ELR (cell line): ENCODE results near the gene WNT7B.

ENCODE experiments used
- DNase-seq: peaks from one replicate; pipeline ENCODE4 v3.0.0-alpha.2; 2015; ENCODE audit warnings: low read depth

WNT7B gene

GRCh38 chr22:45953178-45953577 lies 23.8 kb downstream of the WNT7B start:
- DNase-seq = no peak

- DNase-seq = no peak
Observed at GRCh38 chr22:45952553-45952952, 24.4 kb downstream of the WNT7B start.

GRCh38 chr22:45952151-45952550 lies 24.8 kb downstream of the WNT7B start:
- no peak for DNase-seq

GRCh38 chr22:45949891-45950290 lies 27.1 kb downstream of the WNT7B start:
- no peak for DNase-seq

GRCh38 chr22:45949258-45949870 lies 27.6 kb downstream of the WNT7B start:
- DNase-seq = no peak

GRCh38 chr22:45948081-45948648 lies 28.8 kb downstream of the WNT7B start:
- DNase-seq = no peak

- DNase-seq = no peak
Observed at GRCh38 chr22:45946805-45947600, 30.0 kb downstream of the WNT7B start.

GRCh38 chr22:45945621-45946106 lies 31.3 kb downstream of the WNT7B start:
- DNase-seq = no peak

- DNase-seq = no peak
Observed at GRCh38 chr22:45942787-45943493, 34.0 kb downstream of the WNT7B start.

GRCh38 chr22:45942344-45942743 lies 34.6 kb downstream of the WNT7B start:
- no peak for DNase-seq

- no peak for DNase-seq
Observed at GRCh38 chr22:45938913-45939312, 38.0 kb downstream of the WNT7B start.

GRCh38 chr22:45937960-45938359 lies 39.0 kb downstream of the WNT7B start:
- no peak for DNase-seq

GRCh38 chr22:45935573-45935972 lies 41.4 kb downstream of the WNT7B start:
- no peak for DNase-seq

GRCh38 chr22:45934659-45935341 lies 42.2 kb downstream of the WNT7B start:
- peak; percentile 94 for DNase-seq

- DNase-seq = no peak
Observed at GRCh38 chr22:45934168-45934564, 42.8 kb downstream of the WNT7B start.

- no peak for DNase-seq
Observed at GRCh38 chr22:45933506-45934167, 43.3 kb downstream of the WNT7B start.

- peak; percentile 22 for DNase-seq
Observed at GRCh38 chr22:45932071-45932470, 44.9 kb downstream of the WNT7B start.

- DNase-seq = no peak
Observed at GRCh38 chr22:45931042-45931441, 45.9 kb downstream of the WNT7B start.

GRCh38 chr22:45930324-45930723 lies 46.6 kb downstream of the WNT7B start:
- DNase-seq = no peak

- no peak for DNase-seq
Observed at GRCh38 chr22:45929649-45930048, 47.3 kb downstream of the WNT7B start.

GRCh38 chr22:45928726-45929368 lies 48.1 kb downstream of the WNT7B start:
- DNase-seq = no peak
